Measurements from ENCODE around the gene DGKH.
"Not testable (repeated sequence)": the region's sequence is repeated elsewhere in the genome, so short reads cannot be mapped to it uniquely, and the experiment has no call there.

The DGKH gene

GRCh38 chr13:42152495-42152894, 104.0 kb downstream of the DGKH start:
- no peak for TF ChIP-seq CTCF (IDR thresholded peaks at IDR 0.05; ENCODE audit: insufficient read depth, low read depth, low read length, missing control alignments)
- peak; percentile 11 for DNase-seq (ENCODE audit: low read depth)
- no peak overlapping the region for H3K4me3 ChIP-seq (ENCODE audit: low read depth, low read length)

- no peak for DNase-seq (ENCODE audit: low read depth)
- no peak for TF ChIP-seq CTCF (IDR thresholded peaks at IDR 0.05; ENCODE audit: insufficient read depth, low read depth, low read length, missing control alignments)
- H3K4me3 ChIP-seq (ENCODE audit: low read depth, low read length) = no peak overlapping the region
Measured at GRCh38 chr13:42153199-42154113, 105.0 kb downstream of the DGKH start.

GRCh38 chr13:42155251-42155650, 106.8 kb downstream of the DGKH start:
- no peak for DNase-seq (ENCODE audit: low read depth)
- no peak for TF ChIP-seq CTCF (IDR thresholded peaks at IDR 0.05; ENCODE audit: insufficient read depth, low read depth, low read length, missing control alignments)
- no peak overlapping the region for H3K4me3 ChIP-seq (ENCODE audit: low read depth, low read length)

DNA sequence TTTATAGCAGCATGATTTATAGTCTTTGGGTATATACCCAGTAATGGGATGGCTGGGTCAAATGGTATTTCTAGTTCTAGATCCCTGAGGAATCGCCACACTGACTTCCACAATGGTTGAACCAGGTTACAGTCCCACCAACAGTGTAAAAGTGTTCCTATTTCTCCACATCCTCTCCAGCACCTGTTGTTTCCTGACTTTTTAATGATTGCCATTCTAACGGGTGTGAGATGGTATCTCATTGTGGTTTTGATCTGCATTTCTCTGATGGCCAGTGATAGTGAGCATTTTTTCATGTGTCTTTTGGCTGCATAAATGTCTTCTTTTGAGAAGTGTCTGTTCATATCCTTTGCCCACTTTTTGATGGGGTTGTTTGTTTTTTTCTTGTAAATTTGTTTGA, 114.9 kb downstream of the DGKH start:
- DNase-seq (ENCODE audit: low read depth); H3K4me3 ChIP-seq (ENCODE audit: low read depth, low read length): not testable (repeated sequence)

- DNase-seq (ENCODE audit: low read depth) = not testable (repeated sequence)
Measured at GRCh38 chr13:42163910-42164309, 115.5 kb downstream of the DGKH start.

DNA sequence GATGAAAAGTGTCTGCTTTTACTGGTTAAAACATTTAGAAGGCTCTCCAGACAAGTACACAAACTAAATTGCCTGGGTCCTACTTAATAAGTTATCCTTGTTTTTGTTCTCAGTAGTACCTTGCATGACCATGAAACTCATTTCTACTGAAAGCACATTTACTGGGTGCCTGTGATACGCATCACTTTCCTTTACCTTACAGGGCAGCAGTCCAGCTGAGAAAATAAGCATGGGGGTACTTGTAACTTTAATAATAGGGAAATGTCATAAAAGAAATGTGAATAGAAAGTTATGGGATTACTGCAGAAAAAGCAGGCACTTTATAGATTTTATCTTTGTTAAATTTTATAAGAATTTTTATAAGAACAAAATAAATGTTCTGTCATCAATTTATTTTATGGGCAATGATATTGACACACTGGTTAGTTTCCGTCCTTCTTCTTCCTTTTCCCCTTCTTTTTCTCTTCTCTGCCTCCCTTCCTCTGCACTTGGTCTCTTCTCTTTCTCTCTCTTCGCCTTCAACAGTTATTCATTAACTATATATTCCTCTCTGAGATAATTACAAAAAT, 116.2 kb downstream of the DGKH start:
- no peak for TF ChIP-seq CTCF (IDR thresholded peaks at IDR 0.05; ENCODE audit: insufficient read depth, low read depth, low read length, missing control alignments)
- H3K4me3 ChIP-seq (ENCODE audit: low read depth, low read length) = no peak overlapping the region
- DNase-seq (ENCODE audit: low read depth) = no peak

More at GRCh38 chr13:42163910-42164309, 115.5 kb downstream of the DGKH start:
- H3K4me3 ChIP-seq (ENCODE audit: low read depth, low read length) = not testable (repeated sequence)

- TF ChIP-seq CTCF (IDR thresholded peaks at IDR 0.05; ENCODE audit: insufficient read depth, low read depth, low read length, missing control alignments) = no peak
- no peak overlapping the region for H3K4me3 ChIP-seq (ENCODE audit: low read depth, low read length)
- DNase-seq (ENCODE audit: low read depth) = no peak
Measured at GRCh38 chr13:42168496-42168895, 120.0 kb downstream of the DGKH start.

GRCh38 chr13:42170029-42170428, 121.6 kb downstream of the DGKH start:
- no peak for DNase-seq (ENCODE audit: low read depth)
- no peak for TF ChIP-seq CTCF (IDR thresholded peaks at IDR 0.05; ENCODE audit: insufficient read depth, low read depth, low read length, missing control alignments)
- H3K4me3 ChIP-seq (ENCODE audit: low read depth, low read length) = no peak overlapping the region

Measured in GM12865 (cell line).